H7 (cell line): ENCODE measurements around the gene DDX55. TPM values are rescaled to one million over a fixed set of nuclear protein-coding genes. Genes with fewer than 3 reads are reported as not detected.
"Not testable (repeated sequence)": the region's sequence is repeated elsewhere in the genome, so short reads cannot be mapped to it uniquely, and the experiment has no call there.

Experiments used
- DNase-seq: peaks from one replicate; pipeline ENCODE4 v3.0.0; 2012
- H3K27me3 ChIP-seq: 2 replicates; pipeline ENCODE4 v1.6.0; 2011; ENCODE audit warnings: mild to moderate bottlenecking, low read length; ENCODE audit not compliant: control insufficient read depth, insufficient read depth
- H3K36me3 ChIP-seq: replicated peaks from 2 replicates; pipeline ENCODE4 v1.5.1; 2011; ENCODE audit warnings: low read length; ENCODE audit not compliant: control insufficient read depth, insufficient read depth
- H3K4me3 ChIP-seq: 2 replicates; pipeline ENCODE4 v1.5.1; 2011; ENCODE audit warnings: low read depth, mild to moderate bottlenecking, control low read depth, low read length, moderate library complexity; ENCODE audit not compliant: insufficient read depth
- total RNA-seq: library from RNA; depleted of rRNA; stranded (reverse); fragments of >200 nt; shearing (Covaris generic); gene quantifications from 2 replicates; pipeline ENCODE4 v1.2.3, GENCODE V29; 2014

The DDX55 gene
- total RNA-seq, 1 experiment from 2014 or later = 35.2 TPM

- peaks cover 10% of the 10 kb centered on the region for H3K36me3 ChIP-seq
Measured at GRCh38 chr12:123597100-123597499, 4.8 kb upstream of the DDX55 start.

GRCh38 chr12:123598522-123598921 lies 3.4 kb upstream of the DDX55 start:
- no peak for DNase-seq
- H3K27me3 ChIP-seq = no peaks in the 10 kb centered on the region
- peaks cover 7% of the 10 kb centered on the region for H3K36me3 ChIP-seq
- H3K4me3 ChIP-seq = no peak overlapping the region

More at GRCh38 chr12:123597100-123597499, 4.8 kb upstream of the DDX55 start:
- H3K27me3 ChIP-seq = no peaks in the 10 kb centered on the region
- H3K4me3 ChIP-seq = no peak overlapping the region
- DNase-seq = no peak

DNA sequence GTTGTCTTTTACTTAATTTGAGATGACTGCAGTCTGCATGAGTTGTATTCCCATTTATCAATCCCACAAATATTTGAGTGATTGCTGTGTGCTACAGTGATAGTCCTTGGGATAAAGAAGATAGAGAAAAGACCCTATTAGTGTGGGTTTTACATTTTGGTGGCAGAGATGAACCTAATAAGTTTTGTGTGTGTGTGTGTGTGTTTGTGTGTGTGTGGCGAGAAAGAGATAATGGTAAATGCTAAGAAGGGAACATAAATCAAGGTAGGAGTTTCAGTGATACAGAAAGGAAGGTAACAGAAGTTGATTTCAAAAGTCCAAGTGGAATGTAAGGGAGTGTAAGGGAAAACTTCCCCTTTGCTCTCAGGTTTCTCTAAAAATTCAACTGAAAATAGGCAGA lies 2.6 kb upstream of the DDX55 start:
- Histone ChIP-seq H3K27me3 (no peaks in the 10 kb centered on the region), H3K36me3 (peaks cover 8% of the 10 kb centered on the region)

DNA sequence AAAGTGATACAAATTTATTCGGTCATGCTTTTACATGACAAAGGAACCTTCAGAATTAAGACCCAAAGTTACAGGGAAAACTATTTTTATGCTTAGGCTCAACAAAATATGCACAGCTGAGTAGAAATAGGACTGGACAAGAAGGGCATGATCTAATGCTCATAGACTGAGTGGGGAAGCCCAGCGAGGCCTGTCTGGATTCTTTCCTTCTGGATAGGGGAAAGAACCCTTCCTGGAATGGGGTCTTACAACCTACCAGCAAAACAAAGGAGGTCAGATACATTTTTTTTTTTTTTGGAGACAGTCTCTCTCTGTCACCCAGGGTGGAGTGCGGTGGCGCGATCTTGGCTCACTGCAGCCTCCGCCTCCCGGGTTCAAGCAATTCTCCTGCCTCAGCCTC lies 2.2 kb upstream of the DDX55 start:
- Histone ChIP-seq H3K27me3 (no peaks in the 10 kb centered on the region), H3K36me3 (peaks cover 10% of the 10 kb centered on the region), H3K4me3 (no peak overlapping the region)
- no peak for DNase-seq

More for the DNA sequence above, 2.6 kb upstream of the DDX55 start:
- no peak overlapping the region for H3K4me3 ChIP-seq
- no peak for DNase-seq

- Histone ChIP-seq H3K4me3 (peak overlapping the region; percentile 100), H3K36me3 (peaks cover 22% of the 10 kb centered on the region), H3K27me3 (no peaks in the 10 kb centered on the region)
- no peak for DNase-seq
Measured at GRCh38 chr12:123602651-123603195, 824 bp downstream of the DDX55 start.

GRCh38 chr12:123603495-123603894 lies 1.6 kb downstream of the DDX55 start:
- DNase-seq, H3K4me3 ChIP-seq, H3K27me3 ChIP-seq: not testable (repeated sequence)
- peaks cover 30% of the 10 kb centered on the region for H3K36me3 ChIP-seq

DNA sequence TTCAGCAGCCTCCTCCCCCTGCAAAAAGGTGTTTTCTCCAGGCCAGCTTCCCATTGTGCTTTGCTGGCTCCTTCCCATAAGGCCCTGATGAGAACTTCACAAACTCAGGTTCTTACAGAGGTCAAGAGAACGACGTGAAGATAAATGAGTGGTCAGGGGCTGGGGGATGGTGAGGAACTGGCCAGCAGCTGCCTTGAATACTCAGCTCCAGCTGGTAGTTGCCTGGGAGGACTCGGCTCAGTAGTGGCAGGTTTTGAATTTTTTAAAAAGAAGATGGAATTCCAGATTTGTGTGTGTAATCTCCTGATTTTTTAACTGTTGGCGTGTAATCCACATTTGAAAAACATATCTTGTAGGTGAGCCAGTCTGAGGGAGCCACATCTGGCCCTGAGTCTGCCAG lies 5.9 kb downstream of the DDX55 start:
- Histone ChIP-seq H3K36me3 (peaks cover 56% of the 10 kb centered on the region), H3K27me3 (no peaks in the 10 kb centered on the region), H3K4me3 (no peak overlapping the region)
- DNase-seq = no peak

DNA sequence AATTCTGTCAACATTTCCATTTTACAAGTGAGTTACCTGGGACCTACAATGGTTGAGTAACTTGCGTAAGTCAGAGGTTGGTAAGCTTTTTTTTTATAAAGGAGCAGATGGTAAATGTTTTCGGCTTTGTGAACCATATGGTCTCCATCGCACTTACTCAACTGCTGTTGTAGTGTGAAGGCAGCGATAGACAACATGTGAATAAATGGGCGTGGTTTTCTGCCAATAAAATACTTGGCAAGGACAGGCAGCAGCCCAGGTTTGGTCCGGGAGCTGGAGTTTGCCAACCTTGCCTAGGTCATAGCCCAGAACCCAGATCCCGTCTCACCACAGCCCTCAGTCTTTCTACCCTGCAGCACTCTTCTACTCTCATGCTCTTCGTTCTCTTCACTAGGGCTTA lies 6.3 kb downstream of the DDX55 start:
- Histone ChIP-seq H3K36me3 (peaks cover 60% of the 10 kb centered on the region), H3K4me3 (no peak overlapping the region), H3K27me3 (no peaks in the 10 kb centered on the region)
- DNase-seq = no peak

DNA sequence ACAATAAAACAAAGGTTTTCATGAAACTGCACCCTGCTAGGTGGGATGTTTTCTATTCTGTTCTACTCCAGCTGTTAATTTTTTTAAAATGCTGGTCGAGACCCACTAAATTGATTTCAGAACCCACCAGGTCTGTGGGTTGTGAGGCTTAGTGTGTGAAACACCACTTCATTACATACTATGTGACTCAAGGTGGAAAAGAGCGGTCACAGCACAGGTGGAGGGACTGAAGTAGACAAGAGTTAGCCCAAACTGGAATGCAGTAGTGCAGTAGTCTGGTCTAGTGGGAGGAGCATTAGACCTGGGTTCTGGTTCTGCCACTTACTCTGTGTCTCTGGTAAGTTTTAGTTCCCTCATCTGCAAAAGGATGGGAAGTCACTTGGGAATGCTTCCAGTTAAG lies 12.2 kb downstream of the DDX55 start:
- Histone ChIP-seq H3K27me3 (no peaks in the 10 kb centered on the region), H3K4me3 (no peak overlapping the region), H3K36me3 (peaks cover 57% of the 10 kb centered on the region)
- DNase-seq = no peak

- Histone ChIP-seq H3K36me3 (peaks cover 59% of the 10 kb centered on the region), H3K4me3 (no peak overlapping the region), H3K27me3 (no peaks in the 10 kb centered on the region)
- DNase-seq = no peak
Measured at GRCh38 chr12:123614531-123614930, 12.6 kb downstream of the DDX55 start.

DNA sequence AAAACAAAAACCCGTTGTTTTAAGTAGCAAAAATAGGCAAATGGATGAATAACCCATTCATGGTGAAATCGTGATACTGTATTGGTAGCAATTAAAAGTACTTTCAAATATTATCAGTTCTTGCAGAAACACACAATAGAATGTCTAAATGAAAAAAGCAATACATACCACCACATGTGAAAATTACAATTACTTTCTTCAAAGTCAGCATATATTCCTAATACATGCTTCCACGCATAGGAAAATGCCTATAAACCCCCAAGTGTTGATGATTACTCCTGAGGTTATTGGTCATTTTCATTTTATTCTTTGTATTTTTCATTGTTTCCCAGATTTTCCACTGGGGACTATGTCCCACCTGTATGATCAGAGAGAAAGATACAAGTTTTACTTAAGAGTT lies 15.2 kb downstream of the DDX55 start:
- no peak for DNase-seq
- H3K36me3 ChIP-seq = peaks cover 61% of the 10 kb centered on the region
- H3K27me3 ChIP-seq = no peaks in the 10 kb centered on the region
- H3K4me3 ChIP-seq = no peak overlapping the region

DNA sequence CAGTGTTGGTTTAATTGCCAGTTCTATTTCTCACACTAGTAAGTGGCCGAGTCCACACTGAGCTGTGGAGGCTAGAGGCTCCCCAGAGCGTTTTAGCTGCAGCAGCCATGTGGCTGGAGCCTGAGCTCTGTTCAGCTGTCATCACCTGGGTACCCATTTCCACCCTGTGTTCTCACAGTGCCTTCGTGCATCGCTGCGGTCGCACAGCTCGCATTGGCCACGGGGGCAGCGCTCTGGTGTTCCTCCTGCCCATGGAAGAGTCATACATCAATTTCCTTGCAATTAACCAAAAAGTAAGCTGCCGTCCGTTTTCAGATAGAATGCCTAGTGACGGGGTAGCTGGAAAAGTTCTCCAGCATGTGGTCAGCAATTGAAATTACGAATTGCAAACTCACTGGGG lies 15.7 kb downstream of the DDX55 start:
- DNase-seq = no peak
- peaks cover 60% of the 10 kb centered on the region for H3K36me3 ChIP-seq
- no peak overlapping the region for H3K4me3 ChIP-seq
- H3K27me3 ChIP-seq = no peaks in the 10 kb centered on the region

DNA sequence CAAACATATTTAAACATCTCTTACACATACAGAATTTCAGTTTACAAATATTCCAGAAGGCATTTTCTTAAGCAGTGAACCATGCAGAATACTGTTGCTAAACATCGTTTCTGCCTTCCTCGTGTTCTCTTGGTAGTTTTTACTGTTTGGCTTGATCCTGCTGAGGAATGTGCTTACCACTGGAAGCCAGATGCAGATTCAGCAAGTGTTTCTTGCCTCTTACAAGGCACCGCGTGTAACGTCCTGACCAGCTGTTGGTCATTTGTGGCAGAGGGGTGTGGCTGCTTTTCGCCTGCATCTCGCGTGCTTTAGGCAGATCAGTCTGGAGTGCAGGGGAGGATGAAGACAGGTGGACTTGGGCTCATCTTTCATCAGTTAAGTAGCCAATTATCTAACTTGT lies 19.2 kb downstream of the DDX55 start:
- Histone ChIP-seq H3K36me3 (peaks cover 41% of the 10 kb centered on the region), H3K4me3 (no peak overlapping the region)

DNA sequence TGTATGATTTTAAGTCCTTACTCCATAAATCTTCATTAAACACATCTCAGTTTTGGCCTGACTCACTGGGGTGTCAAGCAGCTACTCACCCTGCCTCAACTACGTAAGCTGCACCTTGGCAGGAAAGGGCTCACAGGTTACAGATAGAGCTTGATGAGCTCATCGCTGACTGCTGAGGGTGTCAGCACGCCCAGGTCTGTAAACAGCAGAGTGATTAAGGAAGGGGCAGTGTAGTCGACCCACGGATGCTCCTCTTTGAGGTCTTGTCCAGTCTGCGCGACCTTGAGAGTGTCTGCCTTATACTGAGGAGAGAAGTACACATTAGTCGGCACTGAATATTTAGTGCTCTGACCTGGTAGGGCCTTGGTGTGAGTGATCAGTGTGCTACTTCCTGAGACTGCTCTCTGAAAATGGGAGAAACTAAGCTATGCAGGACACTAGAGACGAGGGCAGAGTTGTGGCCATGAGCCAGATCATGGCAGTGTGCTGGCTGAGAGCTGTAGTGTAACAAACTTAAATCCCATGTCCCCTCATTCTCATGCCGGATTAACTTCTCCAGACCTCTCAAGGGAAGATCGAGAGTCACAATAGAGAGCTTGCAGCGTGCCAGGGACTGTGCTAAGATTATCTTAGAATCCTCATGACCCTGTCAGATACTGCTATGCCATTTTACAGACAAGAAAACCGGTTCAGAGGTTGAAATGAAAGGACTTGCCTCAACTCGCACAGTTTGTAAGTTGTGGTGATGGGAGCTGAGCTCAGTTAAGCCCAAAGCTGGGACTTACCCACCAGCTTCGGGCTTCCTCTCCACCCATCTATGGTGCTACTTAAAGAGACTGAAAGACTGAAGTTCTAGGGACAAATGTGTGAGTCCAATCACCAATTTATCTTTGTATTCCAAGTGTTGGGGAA lies 20.0 kb downstream of the DDX55 start:
- no peak for DNase-seq
- Histone ChIP-seq H3K4me3 (no peak overlapping the region), H3K27me3 (no peaks in the 10 kb centered on the region), H3K36me3 (peaks cover 40% of the 10 kb centered on the region)

More for the DNA sequence above, 19.2 kb downstream of the DDX55 start:
- H3K27me3 ChIP-seq = no peaks in the 10 kb centered on the region
- DNase-seq = no peak

DNA sequence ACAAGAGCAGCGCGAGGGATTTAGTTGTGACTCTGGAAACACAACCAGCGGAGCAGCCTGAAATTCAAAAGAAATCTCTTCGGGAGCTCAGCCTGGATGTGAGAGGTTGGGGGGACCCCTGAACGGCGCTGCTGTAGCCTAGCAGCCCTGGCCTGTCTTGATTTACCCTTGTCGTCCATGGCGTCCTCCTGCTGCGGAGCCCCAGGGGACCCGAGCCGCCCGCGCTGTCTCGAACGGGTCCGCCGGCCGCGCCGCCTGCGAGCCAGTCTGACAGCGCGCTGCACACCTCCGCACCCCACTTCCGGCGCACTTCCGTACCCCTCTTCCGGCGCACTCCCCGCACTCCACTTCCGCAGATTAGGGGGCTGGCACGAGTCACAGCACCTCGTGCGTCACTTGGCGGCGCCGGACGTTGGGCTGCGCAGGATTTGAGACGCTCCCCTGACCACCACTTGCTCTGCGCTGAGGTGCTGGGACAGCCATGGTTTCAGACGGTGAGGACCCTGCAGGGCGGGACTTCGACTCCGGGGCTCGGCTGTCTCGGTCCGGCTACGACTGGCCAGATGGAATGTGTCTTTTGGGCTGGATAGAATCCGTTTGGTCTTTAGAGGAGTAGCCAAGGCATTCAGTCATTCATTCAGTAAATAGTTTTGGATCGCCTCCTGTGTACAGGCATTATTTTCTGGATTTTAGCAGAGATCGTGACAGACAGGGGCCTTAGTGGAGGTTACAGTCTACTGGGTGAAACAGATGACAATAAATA lies 31.7 kb downstream of the DDX55 start, which contains the start of the genes EIF2B1 and GTF2H3:
EIF2B1 (minus strand) TSS at position 308 of the 763 bp plus-strand sequence; CDS start at position 179, 129 bp downstream.
GTF2H3 (plus strand) TSS at position 451 of the 763 bp plus-strand sequence; CDS start at position 482, 31 bp downstream.
- Histone ChIP-seq H3K27me3 (no peaks in the 10 kb centered on the region), H3K36me3 (peaks cover 15% of the 10 kb centered on the region), H3K4me3 (peak within 1 kb of the TSS; percentile 73)
- DNase-seq = peak; percentile 98
